Measurements from ENCODE around the gene ZNF619. TPM values are rescaled to one million over a fixed set of nuclear protein-coding genes. Genes with fewer than 3 reads are reported as not detected.

Gene ZNF619
- total RNA-seq, 2 experiments from 2014 or later: 6.7 to 8.5 TPM

- POLR2A ChIA-PET: no interaction called here
- ATAC-seq (no peak), DNase-seq (no peak)
- H3K36me3 Mint-ChIP-seq (ENCODE audit: low read depth): peaks cover 21% of the 10 kb centered on the region
- H3K9me3 Mint-ChIP-seq (ENCODE audit: insufficient read depth): no peaks in the 10 kb centered on the region
- peaks cover 13% of the 10 kb centered on the region for H3K4me1 Mint-ChIP-seq (ENCODE audit: low read depth)
- CTCF ChIA-PET: no interaction called here
- H3K27ac Mint-ChIP-seq: no peak overlapping the region
- no peaks in the 10 kb centered on the region for H3K27me3 Mint-ChIP-seq (ENCODE audit: low read depth)
- H3K4me3 Mint-ChIP-seq: no peak overlapping the region
These were observed 34.3 kb downstream of the ZNF619 start for GRCh38 chr3:40511031-40511718.

GRCh38 chr3:40516201-40516600 is 39.3 kb downstream of the ZNF619 start:
- H3K27ac Mint-ChIP-seq: no peak overlapping the region
- H3K9me3 Mint-ChIP-seq (ENCODE audit: insufficient read depth): no peaks in the 10 kb centered on the region
- no peaks in the 10 kb centered on the region for H3K27me3 Mint-ChIP-seq (ENCODE audit: low read depth)
- ChIA-PET POLR2A (interaction anchor here (1.1 kb wide), 1 partner anchor 9 kb away, joined by 4 read pairs; the partner anchor contains the start of gene ZNF621), CTCF (no interaction called here)
- H3K4me3 Mint-ChIP-seq: no peak overlapping the region
- H3K4me1 Mint-ChIP-seq (ENCODE audit: low read depth): no peaks in the 10 kb centered on the region
- ATAC-seq (no peak), DNase-seq (no peak)
- peaks cover 13% of the 10 kb centered on the region for H3K36me3 Mint-ChIP-seq (ENCODE audit: low read depth)

GRCh38 chr3:40518067-40518466 is 41.1 kb downstream of the ZNF619 start:
- no peaks in the 10 kb centered on the region for H3K9me3 Mint-ChIP-seq (ENCODE audit: insufficient read depth)
- ATAC-seq (no peak), DNase-seq (no peak)
- no peak overlapping the region for H3K4me3 Mint-ChIP-seq
- H3K27me3 Mint-ChIP-seq (ENCODE audit: low read depth): no peaks in the 10 kb centered on the region
- peaks cover 13% of the 10 kb centered on the region for H3K36me3 Mint-ChIP-seq (ENCODE audit: low read depth)
- CTCF ChIA-PET: no interaction called here
- POLR2A ChIA-PET: no interaction called here
- H3K4me1 Mint-ChIP-seq (ENCODE audit: low read depth): no peaks in the 10 kb centered on the region
- H3K27ac Mint-ChIP-seq: no peak overlapping the region

GRCh38 chr3:40518848-40519247 is 41.9 kb downstream of the ZNF619 start:
- Mint-ChIP-seq H3K4me3 (no peak overlapping the region), H3K27me3 (ENCODE audit: low read depth) (no peaks in the 10 kb centered on the region), H3K36me3 (ENCODE audit: low read depth) (peaks cover 15% of the 10 kb centered on the region), H3K9me3 (ENCODE audit: insufficient read depth) (no peaks in the 10 kb centered on the region), H3K27ac (no peak overlapping the region), H3K4me1 (ENCODE audit: low read depth) (peaks cover 2% of the 10 kb centered on the region)
- ATAC-seq (no peak), DNase-seq (no peak)
- ChIA-PET CTCF (no interaction called here), POLR2A (no interaction called here)

GRCh38 chr3:40521254-40521653 is 44.3 kb downstream of the ZNF619 start:
- Mint-ChIP-seq H3K4me3 (no peak overlapping the region), H3K36me3 (ENCODE audit: low read depth) (peaks cover 15% of the 10 kb centered on the region), H3K9me3 (ENCODE audit: insufficient read depth) (no peaks in the 10 kb centered on the region), H3K27me3 (ENCODE audit: low read depth) (no peaks in the 10 kb centered on the region), H3K4me1 (ENCODE audit: low read depth) (peaks cover 22% of the 10 kb centered on the region), H3K27ac (no peak overlapping the region)
- ATAC-seq: no peak
- no peak for DNase-seq
- ChIA-PET CTCF (interaction anchor here (1.1 kb wide), 1 partner anchor 16 kb away, joined by 3 read pairs; no protein-coding TSS in a partner anchor), POLR2A (no interaction called here)

GRCh38 chr3:40523781-40524180 is 46.9 kb downstream of the ZNF619 start:
- Mint-ChIP-seq H3K9me3 (ENCODE audit: insufficient read depth) (no peaks in the 10 kb centered on the region), H3K4me3 (peak overlapping the region; percentile 93), H3K36me3 (ENCODE audit: low read depth) (peaks cover 32% of the 10 kb centered on the region), H3K27ac (peak overlapping the region; percentile 96), H3K27me3 (ENCODE audit: low read depth) (no peaks in the 10 kb centered on the region), H3K4me1 (ENCODE audit: low read depth) (peaks cover 39% of the 10 kb centered on the region)
- ChIA-PET CTCF (interaction anchor here (0.9 to 1.3 kb wide), 4 partner anchors 18 to 215 kb away, joined by 3 to 4 read pairs (median 4); partner anchors contain the start of genes EIF1B and ZNF620), POLR2A (interaction anchor here (0.8 to 1.2 kb wide), 3 partner anchors 46 to 71 kb away, joined by 4 to 9 read pairs (median 5); partner anchors contain the start of gene RPL14)
- no peak for ATAC-seq
- no peak for DNase-seq

GRCh38 chr3:40524222-40524567 is 47.3 kb downstream of the ZNF619 start:
- H3K4me1 Mint-ChIP-seq (ENCODE audit: low read depth): peaks cover 42% of the 10 kb centered on the region
- peaks cover 35% of the 10 kb centered on the region for H3K36me3 Mint-ChIP-seq (ENCODE audit: low read depth)
- no peak for DNase-seq
- no peaks in the 10 kb centered on the region for H3K9me3 Mint-ChIP-seq (ENCODE audit: insufficient read depth)
- ChIA-PET CTCF (interaction anchor here (0.9 to 1.3 kb wide), 4 partner anchors 18 to 215 kb away, joined by 3 to 4 read pairs (median 4); partner anchors contain the start of genes EIF1B and ZNF620), POLR2A (interaction anchor here (0.7 to 1.6 kb wide), 5 partner anchors 18 to 71 kb away, joined by 3 to 9 read pairs (median 5); partner anchors contain the start of genes RPL14 and ZNF620)
- ATAC-seq: peak; percentile 11
- no peaks in the 10 kb centered on the region for H3K27me3 Mint-ChIP-seq (ENCODE audit: low read depth)
- peak overlapping the region; percentile 93 for H3K4me3 Mint-ChIP-seq
- H3K27ac Mint-ChIP-seq: peak overlapping the region; percentile 96

GRCh38 chr3:40524568-40525285 is 47.8 kb downstream of the ZNF619 start, which contains the start of gene ZNF621:
ZNF621 (plus strand) TSS chr3:40524960; CDS start chr3:40525841, 881 bp downstream.
- Mint-ChIP-seq H3K27ac (peak within 1 kb of the TSS; percentile 96), H3K4me1 (ENCODE audit: low read depth) (peaks cover 42% of the 10 kb centered on the region), H3K4me3 (peak within 1 kb of the TSS; percentile 93), H3K27me3 (ENCODE audit: low read depth) (no peaks in the 10 kb centered on the region), H3K36me3 (ENCODE audit: low read depth) (peaks cover 38% of the 10 kb centered on the region), H3K9me3 (ENCODE audit: insufficient read depth) (no peaks in the 10 kb centered on the region)
- DNase-seq (peak; percentile 88), ATAC-seq (peak; percentile 98)
- ChIA-PET CTCF (interaction anchor here (0.9 to 1.8 kb wide), 5 partner anchors 19 to 216 kb away, joined by 3 to 4 read pairs (median 4); partner anchors contain the start of genes EIF1B and ZNF620), POLR2A (interaction anchor here (0.6 to 1.6 kb wide), 8 partner anchors 8 to 137 kb away, joined by 3 to 9 read pairs (median 4); partner anchors contain the start of genes RPL14 and ZNF620)

GRCh38 chr3:40528426-40528825 is 51.5 kb downstream of the ZNF619 start:
- Mint-ChIP-seq H3K36me3 (ENCODE audit: low read depth) (peaks cover 71% of the 10 kb centered on the region), H3K4me3 (no peak overlapping the region), H3K27ac (no peak overlapping the region), H3K9me3 (ENCODE audit: insufficient read depth) (peaks cover 8% of the 10 kb centered on the region), H3K4me1 (ENCODE audit: low read depth) (peaks cover 42% of the 10 kb centered on the region), H3K27me3 (ENCODE audit: low read depth) (no peaks in the 10 kb centered on the region)
- ChIA-PET CTCF (no interaction called here), POLR2A (no interaction called here)
- no peak for DNase-seq
- ATAC-seq: no peak

GRCh38 chr3:40532252-40532651 is 55.3 kb downstream of the ZNF619 start:
- Mint-ChIP-seq H3K27ac (no peak overlapping the region), H3K9me3 (ENCODE audit: insufficient read depth) (peaks cover 8% of the 10 kb centered on the region), H3K4me3 (no peak overlapping the region), H3K27me3 (ENCODE audit: low read depth) (no peaks in the 10 kb centered on the region), H3K4me1 (ENCODE audit: low read depth) (peaks cover 13% of the 10 kb centered on the region), H3K36me3 (ENCODE audit: low read depth) (peaks cover 82% of the 10 kb centered on the region)
- ChIA-PET POLR2A (no interaction called here), CTCF (no interaction called here)
- DNase-seq: no peak
- no peak for ATAC-seq

- ChIA-PET POLR2A (interaction anchor here (0.7 kb wide), 1 partner anchor 86 kb away, joined by 3 read pairs; no protein-coding TSS in a partner anchor), CTCF (no interaction called here)
- ATAC-seq (no peak), DNase-seq (no peak)
- Mint-ChIP-seq H3K4me1 (ENCODE audit: low read depth) (no peaks in the 10 kb centered on the region), H3K27ac (no peak overlapping the region), H3K4me3 (no peak overlapping the region), H3K27me3 (ENCODE audit: low read depth) (no peaks in the 10 kb centered on the region), H3K36me3 (ENCODE audit: low read depth) (peaks cover 83% of the 10 kb centered on the region), H3K9me3 (ENCODE audit: insufficient read depth) (peaks cover 12% of the 10 kb centered on the region)
These were observed 57.4 kb downstream of the ZNF619 start for GRCh38 chr3:40534283-40534682.

Data from activated CD8-positive, alpha-beta T cell treated with anti-CD3 and anti-CD28 coated beads, Interleukin-2, amount 10 ng/mL, durations not matched to agents 7 days and 5 days (primary cell).